ENCODE data around the gene LRRK1.

Gene LRRK1

GRCh38 chr15:101107625-101108460 lies 188.7 kb downstream of the LRRK1 start:
- no peak overlapping the region for H3K4me3 ChIP-seq (ENCODE audit: low read length)
- DNase-seq (ENCODE audit: low read depth, low spot score): no peak

- no peak overlapping the region for H3K4me3 ChIP-seq (ENCODE audit: low read length)
- no peak for DNase-seq (ENCODE audit: low read depth, low spot score)
Measured at GRCh38 chr15:101108461-101108775, 189.3 kb downstream of the LRRK1 start.

GRCh38 chr15:101108791-101109190 lies 189.6 kb downstream of the LRRK1 start:
- no peak overlapping the region for H3K4me3 ChIP-seq (ENCODE audit: low read length)
- no peak for DNase-seq (ENCODE audit: low read depth, low spot score)

DNA sequence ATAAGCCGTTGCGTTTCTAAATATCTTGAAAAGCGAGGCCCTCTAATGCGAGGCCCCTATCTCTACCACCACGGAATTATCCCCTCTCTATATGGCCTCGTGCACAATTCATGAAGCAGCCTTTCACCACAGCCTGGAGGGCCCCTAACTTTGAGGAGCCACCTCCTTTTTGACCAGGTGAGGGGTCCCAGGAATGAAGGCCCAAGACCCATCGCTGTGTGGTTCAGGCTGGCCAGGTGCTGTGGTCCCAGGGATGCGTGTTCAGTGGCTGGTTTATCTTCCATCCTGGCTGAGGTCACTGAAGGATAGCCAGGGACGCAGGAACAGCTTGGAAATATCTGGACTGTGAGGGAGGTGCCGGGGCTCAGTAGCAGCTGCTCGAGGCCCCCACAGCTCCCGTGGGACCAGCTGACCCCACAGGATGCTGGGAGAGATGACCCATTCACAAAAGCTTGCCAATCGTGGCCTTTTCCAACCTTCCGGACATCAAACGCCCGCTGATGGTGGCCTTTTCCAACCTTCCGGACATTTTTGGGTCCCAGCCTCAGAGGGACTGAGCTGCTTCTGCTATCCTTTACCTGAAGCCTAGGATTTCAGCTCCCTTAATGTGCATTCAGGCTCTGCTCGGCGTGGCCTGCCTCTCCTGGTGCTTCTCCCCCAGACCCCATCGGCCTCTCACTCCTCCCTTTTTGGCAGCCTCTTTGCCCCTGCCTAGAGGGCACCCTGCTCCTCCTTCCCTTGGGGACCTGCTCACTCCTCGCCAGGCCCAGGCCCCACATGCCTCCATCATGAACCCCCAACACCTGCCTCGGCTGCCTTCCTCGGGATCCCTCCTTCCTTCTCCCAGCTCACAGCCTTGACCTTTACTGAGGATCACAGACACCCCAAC lies 191.8 kb downstream of the LRRK1 start:
- DNase-seq (ENCODE audit: low read depth, low spot score): no peak
- H3K4me3 ChIP-seq (ENCODE audit: low read length): no peak overlapping the region

GRCh38 chr15:101111570-101112262 lies 192.6 kb downstream of the LRRK1 start:
- no peak for DNase-seq (ENCODE audit: low read depth, low spot score)
- no peak overlapping the region for H3K4me3 ChIP-seq (ENCODE audit: low read length)

GRCh38 chr15:101112336-101113113 lies 193.4 kb downstream of the LRRK1 start:
- H3K4me3 ChIP-seq (ENCODE audit: low read length): no peak overlapping the region
- no peak for DNase-seq (ENCODE audit: low read depth, low spot score)

DNA sequence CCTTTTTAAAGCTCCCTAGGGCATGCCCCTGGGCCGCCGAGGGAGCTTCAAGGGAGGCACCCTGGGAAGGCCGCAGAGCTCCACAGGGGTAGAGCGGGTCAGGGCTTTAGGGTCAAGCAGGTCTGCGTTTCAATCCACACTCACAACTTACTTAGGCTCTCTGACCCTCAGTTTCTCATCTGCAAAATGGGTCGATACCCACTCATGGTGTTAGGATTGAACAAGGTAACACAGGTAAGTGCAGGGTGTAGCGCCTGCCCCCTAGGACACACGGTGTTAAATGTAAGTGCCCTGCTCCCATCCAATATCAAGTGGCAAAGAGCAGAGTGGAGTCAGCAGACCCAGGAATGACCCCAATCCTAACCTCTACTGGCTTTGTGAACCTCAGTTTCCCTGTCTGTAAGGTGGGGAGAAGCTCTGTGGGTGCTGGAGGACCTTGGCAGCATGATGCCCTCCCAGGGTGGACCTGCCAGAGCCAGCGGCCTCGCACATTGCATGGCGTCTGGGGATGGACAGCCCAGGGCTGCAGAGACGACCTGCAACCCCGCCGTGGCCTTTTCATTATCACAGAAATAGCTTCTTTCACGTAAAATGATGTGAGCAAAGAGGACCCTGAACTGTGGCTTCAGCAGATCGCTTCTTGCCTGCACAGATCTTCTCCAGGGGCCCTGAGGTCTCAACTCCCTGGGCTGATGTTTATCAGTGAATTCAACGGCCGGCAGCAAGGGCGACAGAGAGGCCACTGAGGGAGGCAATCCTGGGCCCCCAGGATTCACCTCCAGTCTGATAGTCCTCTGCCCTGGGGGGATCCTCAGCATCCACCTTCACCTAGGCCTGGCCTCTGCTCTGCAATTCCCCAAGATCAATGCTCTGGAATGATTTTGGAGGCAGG lies 194.2 kb downstream of the LRRK1 start:
- H3K4me3 ChIP-seq (ENCODE audit: low read length): no peak overlapping the region
- no peak for DNase-seq (ENCODE audit: low read depth, low spot score)

DNA sequence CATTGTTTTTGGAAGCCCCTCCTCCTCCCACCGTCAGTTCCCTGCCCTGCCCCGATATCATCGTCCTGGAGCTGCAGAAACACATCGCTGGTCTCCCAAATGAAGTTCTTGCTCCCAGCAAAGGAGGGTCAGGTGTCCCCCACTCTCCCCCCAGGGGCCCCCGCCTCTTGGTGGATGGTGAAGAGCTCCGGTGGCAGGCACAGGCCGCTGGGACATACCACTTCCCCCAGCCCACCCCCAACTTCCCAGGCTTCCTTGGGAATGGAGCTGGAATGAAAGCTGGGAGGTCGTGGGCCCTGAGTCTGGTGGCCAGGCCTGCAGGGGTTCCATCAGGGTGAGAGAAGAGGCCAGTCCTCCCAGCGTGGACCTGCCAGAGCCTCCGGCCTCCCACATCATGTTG lies 195.0 kb downstream of the LRRK1 start:
- DNase-seq (ENCODE audit: low read depth, low spot score): no peak
- no peak overlapping the region for H3K4me3 ChIP-seq (ENCODE audit: low read length)

DNA sequence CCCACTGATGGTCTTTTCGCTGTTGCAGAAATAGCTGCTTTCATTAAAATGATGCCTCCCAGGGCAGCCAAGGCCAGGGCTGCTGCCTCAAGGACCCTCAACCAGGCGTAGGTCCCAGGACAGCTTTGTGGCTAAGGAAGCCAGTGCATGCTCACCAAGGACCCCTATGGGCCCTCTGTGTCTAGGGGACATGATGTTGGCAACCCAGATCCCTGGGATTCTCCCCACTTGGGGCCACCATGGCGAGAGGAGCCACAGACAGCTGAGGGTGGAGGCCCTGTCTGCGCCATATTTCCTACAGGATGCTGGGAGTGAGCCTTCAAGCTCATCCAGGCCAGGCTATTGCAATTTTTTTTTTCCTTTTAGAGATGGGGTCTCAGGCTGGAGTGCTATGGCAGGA lies 195.5 kb downstream of the LRRK1 start:
- no peak for DNase-seq (ENCODE audit: low read depth, low spot score)
- H3K4me3 ChIP-seq (ENCODE audit: low read length): no peak overlapping the region

- DNase-seq (ENCODE audit: low read depth, low spot score): no peak
- H3K4me3 ChIP-seq (ENCODE audit: low read length): no peak overlapping the region
Measured at GRCh38 chr15:101115393-101115785, 196.2 kb downstream of the LRRK1 start.

- peak; percentile 25 for DNase-seq (ENCODE audit: low read depth, low spot score)
- H3K4me3 ChIP-seq (ENCODE audit: low read length): no peak overlapping the region
Measured at GRCh38 chr15:101115786-101116680, 196.9 kb downstream of the LRRK1 start.

- DNase-seq (ENCODE audit: low read depth, low spot score): no peak
- no peak overlapping the region for H3K4me3 ChIP-seq (ENCODE audit: low read length)
Measured at GRCh38 chr15:101116681-101116976, 197.5 kb downstream of the LRRK1 start.

DNA sequence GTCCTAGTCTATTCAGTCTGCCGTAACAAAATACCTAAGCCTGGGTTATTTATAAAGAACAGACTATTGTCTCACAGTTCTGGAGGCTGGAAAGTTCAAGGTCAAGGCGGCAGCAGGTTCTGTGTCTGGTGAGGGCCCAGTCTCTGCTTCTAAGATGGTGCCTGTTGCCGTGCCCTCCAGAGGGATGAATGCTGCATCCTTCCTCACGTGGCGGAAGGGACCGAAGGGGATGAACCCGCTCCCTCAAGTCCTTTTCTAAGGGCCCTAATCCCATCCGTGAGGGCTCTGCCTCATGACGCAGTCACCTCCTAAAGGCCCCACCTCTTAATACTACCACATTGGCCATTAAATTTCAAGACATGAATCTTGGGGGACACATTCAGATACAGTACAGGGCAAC lies 199.0 kb downstream of the LRRK1 start:
- no peak for DNase-seq (ENCODE audit: low read depth, low spot score)

GRCh38 chr15:101118615-101119014 lies 199.5 kb downstream of the LRRK1 start:
- no peak for DNase-seq (ENCODE audit: low read depth, low spot score)
- H3K4me3 ChIP-seq (ENCODE audit: low read length): no peak overlapping the region

More for the DNA sequence above, 199.0 kb downstream of the LRRK1 start:
- H3K4me3 ChIP-seq (ENCODE audit: low read length): no peak overlapping the region

- no peak overlapping the region for H3K4me3 ChIP-seq (ENCODE audit: low read length)
- DNase-seq (ENCODE audit: low read depth, low spot score): no peak
Measured at GRCh38 chr15:101119181-101119580, 200.0 kb downstream of the LRRK1 start.

Measured in Jurkat, Clone E6-1 (cell line).